Activated T-helper 2 cell treated with anti-CD3 and anti-CD28 coated beads, Interferon-gamma antibody, Interleukin-2, Interleukin-4, amounts not matched to agents 10 μg/mL and 5 μg/mL and 100 μg/mL, durations not matched to agents 14 hours and 24 hours and 36 hours (primary cell): Measurements from ENCODE around the gene PSMA7. TPM values are rescaled to one million over a fixed set of nuclear protein-coding genes. Genes with fewer than 3 reads are reported as not detected.

Experiments
- DNase-seq: peaks from one replicate; pipeline ENCODE4 v3.0.0; 2021; ENCODE audit warnings: low spot score
- H3K27ac Mint-ChIP-seq: one replicate; pipeline ENCODE4 v1.8.0; 2021; ENCODE audit warnings: mixed read lengths
- H3K27me3 Mint-ChIP-seq: one replicate; pipeline ENCODE4 v1.8.0; 2021; ENCODE audit warnings: low read depth, mixed read lengths
- H3K36me3 Mint-ChIP-seq: one replicate; pipeline ENCODE4 v1.8.0; 2021; ENCODE audit warnings: low read depth, mixed read lengths
- H3K4me1 Mint-ChIP-seq: one replicate; pipeline ENCODE4 v1.8.0; 2021; ENCODE audit warnings: low read depth, mixed read lengths
- H3K4me3 Mint-ChIP-seq: one replicate; pipeline ENCODE4 v1.8.0; 2021; ENCODE audit warnings: low read depth, mild to moderate bottlenecking, moderate library complexity, mixed read lengths
- H3K9me3 Mint-ChIP-seq: one replicate; pipeline ENCODE4 v1.8.0; 2021; ENCODE audit warnings: mixed read lengths
- intact Hi-C: fragments of 100-400 bp; cut with micrococcal nuclease; formaldehyde crosslinking; loops from one replicate; pipeline ENCODE4 v1.15.1; 2023
- total RNA-seq: library from RNA; stranded (reverse); gene quantifications from 2 replicates; pipeline ENCODE4 v1.2.3, GENCODE V29; 2022

Gene PSMA7
- 405 and 434 TPM in 2 replicates for total RNA-seq

DNA sequence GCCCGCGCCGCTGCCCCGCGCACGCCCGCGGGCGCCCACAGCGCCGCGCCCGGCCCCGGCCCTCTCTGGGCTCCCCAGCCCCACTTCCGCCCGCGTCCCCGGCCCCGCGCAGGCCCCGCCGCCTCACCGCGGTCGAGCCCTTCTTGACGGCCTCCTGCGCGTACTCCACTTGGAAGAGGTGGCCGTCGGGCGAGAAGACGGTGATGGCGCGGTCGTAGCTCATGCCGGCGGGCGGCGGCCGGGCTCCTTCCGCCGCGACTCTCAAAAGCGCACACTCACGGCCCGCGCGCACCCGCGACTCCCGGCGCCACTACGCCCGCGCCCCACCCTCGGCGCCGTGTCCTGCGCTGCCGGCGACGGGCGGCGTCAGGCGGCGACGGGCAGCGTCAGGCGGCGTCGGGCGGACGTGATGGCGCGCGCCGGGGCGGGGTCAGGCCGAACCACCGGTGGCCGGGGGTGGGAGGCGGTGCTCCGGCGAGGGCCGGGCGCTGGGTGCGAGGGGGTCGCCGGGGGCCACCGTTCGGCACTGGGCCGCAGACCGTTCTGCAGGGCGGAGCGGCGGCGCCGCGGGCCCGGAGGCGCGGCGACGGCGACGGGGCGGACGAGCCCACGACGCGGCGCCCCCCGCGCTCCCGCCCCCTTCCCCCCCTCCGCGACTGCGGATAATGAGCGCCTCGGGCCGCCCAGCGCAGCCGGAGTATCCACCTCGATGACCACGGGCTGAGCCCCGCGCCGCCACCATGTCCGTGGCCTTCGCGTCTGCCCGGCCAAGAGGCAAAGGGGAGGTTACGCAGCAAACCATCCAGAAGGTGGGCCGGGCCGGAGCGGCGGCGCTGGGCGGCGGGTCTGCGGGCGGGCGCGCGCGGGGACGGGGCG is at the start of gene PSMA7, which contains the start of gene SS18L1:
Gene PSMA7, minus strand, starts transcription at position 314 of the 876 bp plus-strand sequence. Its CDS starts 91 bp downstream, at position 223.
Gene SS18L1, plus strand, starts transcription at position 689 of the 876 bp plus-strand sequence. Its CDS starts 52 bp downstream, at position 741.
- Mint-ChIP-seq H3K36me3 (peaks cover 55% of the 10 kb centered on the region), H3K9me3 (no peaks in the 10 kb centered on the region), H3K4me1 (peaks cover 38% of the 10 kb centered on the region), H3K27ac (peak within 1 kb of the TSS; percentile 90), H3K4me3 (peak within 1 kb of the TSS; percentile 92), H3K27me3 (no peaks in the 10 kb centered on the region)
- intact Hi-C loops = loop anchor here (1.0 to 5.0 kb wide), 4 partner anchors 17 to 159 kb away; partner anchors contain the start of gene ADRM1
- DNase-seq = peak; percentile 84

DNA sequence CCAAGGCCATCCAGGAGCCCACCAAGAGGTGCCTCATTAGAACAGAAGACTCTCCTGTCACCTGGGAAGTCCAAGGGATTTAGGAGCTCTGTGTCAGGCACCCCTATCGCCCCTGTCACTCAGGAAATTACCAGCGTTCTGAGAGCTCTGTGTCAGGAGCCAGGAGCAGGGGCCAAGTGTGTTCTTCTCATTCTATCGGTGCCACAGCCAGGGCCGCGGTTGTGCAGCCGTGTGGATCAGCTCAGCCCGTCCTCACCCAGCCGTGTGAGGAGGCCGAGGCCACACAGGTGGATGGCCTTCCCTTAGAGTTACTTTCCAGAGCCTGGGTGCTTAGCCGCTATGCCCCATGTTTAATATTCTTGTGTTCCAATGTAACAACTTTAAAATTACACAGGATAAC is 49.4 kb upstream of the PSMA7 start:
- Mint-ChIP-seq H3K4me1 (peaks cover 1% of the 10 kb centered on the region), H3K27ac (no peak overlapping the region), H3K27me3 (no peaks in the 10 kb centered on the region)

DNA sequence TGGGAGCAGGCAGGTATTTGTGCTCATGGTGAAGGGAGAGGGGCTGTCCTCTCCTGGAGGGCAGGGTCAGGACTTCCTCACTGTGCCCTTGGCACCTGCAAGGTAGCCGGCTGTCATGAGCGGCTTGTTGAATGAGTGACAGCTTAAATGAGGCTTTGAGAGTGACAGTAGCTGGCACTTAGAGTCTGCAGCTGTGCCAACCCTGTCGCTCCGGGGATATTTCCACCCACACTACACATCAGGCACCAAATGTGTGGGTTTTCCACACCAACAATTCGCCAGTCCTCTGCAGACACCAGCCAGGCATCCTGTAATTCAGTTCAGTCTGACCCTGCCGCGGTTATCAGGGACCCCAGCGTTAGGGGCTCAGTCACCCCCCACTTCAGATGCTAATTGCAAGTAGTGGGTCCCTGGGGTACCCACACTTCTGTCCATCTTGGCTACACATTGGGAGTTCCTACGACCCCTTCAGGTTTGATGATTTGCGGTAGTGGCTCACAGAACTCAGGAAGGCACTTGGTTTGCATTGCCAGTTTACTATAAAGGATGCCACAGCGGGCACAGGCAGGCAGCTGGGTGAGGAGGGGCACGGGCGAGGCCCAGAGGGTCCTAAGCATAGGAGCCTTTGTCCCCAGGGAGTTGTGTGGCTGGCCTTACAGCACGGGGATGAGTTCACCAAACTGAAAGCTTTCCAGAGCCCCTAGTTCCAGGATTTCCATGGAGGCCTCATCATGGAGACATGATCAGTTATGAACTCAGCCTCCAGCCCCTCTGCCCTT is 48.8 kb upstream of the PSMA7 start:
- DNase-seq = no peak
- Mint-ChIP-seq H3K9me3 (no peaks in the 10 kb centered on the region), H3K27ac (no peak overlapping the region), H3K4me1 (peaks cover 6% of the 10 kb centered on the region), H3K27me3 (no peaks in the 10 kb centered on the region), H3K36me3 (peaks cover 26% of the 10 kb centered on the region), H3K4me3 (no peak overlapping the region)
- intact Hi-C loops = no loop called here

More for the DNA sequence above, 49.4 kb upstream of the PSMA7 start:
- no peak overlapping the region for H3K4me3 Mint-ChIP-seq
- H3K36me3 Mint-ChIP-seq = peaks cover 29% of the 10 kb centered on the region
- intact Hi-C loops = no loop called here
- no peak for DNase-seq
- H3K9me3 Mint-ChIP-seq = no peaks in the 10 kb centered on the region

DNA sequence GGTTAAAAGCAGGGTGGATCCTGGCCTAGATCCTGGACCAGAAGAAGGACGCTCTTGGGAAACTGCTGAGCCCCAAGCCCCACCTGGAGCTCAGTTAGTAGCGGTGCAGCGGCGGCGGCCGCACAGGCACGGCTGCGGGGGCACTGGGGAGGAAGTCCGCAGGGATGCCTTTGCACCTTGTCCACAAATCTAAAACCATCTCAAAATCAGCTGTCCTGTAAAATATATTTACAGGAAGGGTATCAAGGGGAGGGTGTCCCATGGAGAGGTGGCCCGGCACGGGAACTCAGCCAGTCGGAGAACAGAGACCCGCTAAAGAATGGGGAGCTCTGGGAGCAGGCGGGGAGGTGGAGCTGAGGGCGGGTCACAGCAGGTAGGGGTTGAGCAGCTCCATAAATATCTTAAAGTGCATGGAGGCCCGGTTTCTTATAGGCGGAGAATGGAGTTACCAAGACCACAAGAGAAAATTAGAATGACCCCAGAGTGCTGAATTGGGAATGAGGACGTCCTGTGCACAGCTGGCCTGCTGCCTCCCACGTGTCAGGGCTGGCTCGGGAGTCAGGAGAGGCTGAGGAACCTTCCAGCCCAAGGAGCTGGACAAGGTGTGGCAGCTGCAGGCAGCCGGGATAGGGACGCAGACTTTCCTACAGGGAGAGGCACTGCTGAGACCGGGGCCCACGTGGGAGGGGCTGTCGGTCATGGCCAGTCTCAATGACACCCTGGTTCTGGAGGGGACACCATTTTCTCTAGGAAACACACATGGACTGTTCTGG is 47.6 kb upstream of the PSMA7 start:
- Mint-ChIP-seq H3K4me1 (peaks cover 9% of the 10 kb centered on the region), H3K36me3 (peaks cover 25% of the 10 kb centered on the region), H3K4me3 (no peak overlapping the region), H3K27ac (no peak overlapping the region), H3K27me3 (no peaks in the 10 kb centered on the region), H3K9me3 (no peaks in the 10 kb centered on the region)
- no peak for DNase-seq
- intact Hi-C loops = no loop called here

DNA sequence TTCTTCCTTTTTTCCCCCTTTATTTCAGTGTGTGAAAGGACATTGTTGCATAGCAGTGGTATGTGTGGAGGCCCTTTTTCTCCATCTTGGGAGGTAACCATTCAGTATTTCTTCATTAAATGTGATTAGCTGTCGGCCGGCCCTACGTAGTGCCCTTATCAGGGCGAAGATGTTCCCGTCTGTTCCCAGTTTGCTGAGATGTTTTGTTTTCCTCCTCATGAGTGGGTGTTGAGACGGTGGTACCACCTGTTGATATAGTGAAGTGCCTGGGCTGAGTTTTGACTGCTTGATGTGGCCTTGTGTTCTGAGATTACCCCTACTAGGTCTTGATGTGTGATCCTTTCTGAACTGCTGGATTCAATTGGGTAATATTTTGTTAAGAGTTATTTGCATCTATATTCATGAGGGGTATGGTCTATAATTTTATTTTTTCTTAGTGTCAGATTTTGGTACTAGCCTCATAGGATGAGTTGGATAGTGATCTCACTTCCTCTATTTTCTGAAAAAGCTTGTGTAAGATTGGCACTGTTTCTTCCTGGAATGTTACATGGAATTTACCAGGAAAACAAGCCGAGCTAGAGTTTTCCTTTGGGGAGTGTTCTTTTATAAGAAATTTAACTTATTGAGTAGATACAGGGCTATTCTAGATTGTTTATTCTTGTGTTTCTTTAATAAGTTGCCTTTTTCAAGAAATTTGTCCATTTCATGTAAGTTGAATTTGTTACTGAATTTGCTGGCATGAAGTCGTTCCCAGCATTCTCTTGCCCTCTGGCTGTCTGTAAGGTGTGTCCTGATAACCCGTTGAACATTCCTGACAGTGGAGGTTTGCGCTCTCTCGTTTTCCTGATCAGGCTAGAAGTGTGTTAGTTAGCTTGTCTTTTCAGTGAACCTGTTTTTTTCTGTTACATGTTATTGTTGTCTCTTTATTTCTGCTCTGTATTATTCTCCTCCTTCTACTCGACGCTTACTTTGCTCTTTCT is 44.0 kb upstream of the PSMA7 start:
- intact Hi-C loops = no loop called here
- no peak for DNase-seq
- Mint-ChIP-seq H3K36me3 (peaks cover 14% of the 10 kb centered on the region), H3K4me1 (peaks cover 19% of the 10 kb centered on the region), H3K4me3 (no peak overlapping the region), H3K9me3 (no peaks in the 10 kb centered on the region), H3K27ac (peak overlapping the region; percentile 6), H3K27me3 (no peaks in the 10 kb centered on the region)

DNA sequence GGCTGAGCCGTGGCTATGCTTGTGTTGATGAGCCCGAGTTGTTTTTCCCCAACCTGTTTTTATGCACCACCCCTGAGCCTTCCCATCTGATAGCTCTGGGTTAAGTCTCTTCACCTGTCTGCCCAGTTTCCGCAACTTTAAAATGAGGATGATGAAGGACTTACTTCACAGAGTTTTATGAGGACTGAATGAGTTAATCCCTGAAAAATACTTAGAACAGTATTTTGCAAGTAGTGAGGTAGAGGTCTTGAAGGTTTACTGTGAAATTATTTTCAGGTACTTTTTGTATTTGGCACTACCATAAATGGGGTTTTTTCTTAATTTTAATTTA is 42.9 kb upstream of the PSMA7 start:
- H3K36me3 Mint-ChIP-seq = peaks cover 20% of the 10 kb centered on the region
- H3K9me3 Mint-ChIP-seq = no peaks in the 10 kb centered on the region
- intact Hi-C loops = no loop called here
- no peaks in the 10 kb centered on the region for H3K27me3 Mint-ChIP-seq
- H3K4me3 Mint-ChIP-seq = peak overlapping the region; percentile 13
- H3K27ac Mint-ChIP-seq = no peak overlapping the region
- no peak for DNase-seq
- peaks cover 24% of the 10 kb centered on the region for H3K4me1 Mint-ChIP-seq

DNA sequence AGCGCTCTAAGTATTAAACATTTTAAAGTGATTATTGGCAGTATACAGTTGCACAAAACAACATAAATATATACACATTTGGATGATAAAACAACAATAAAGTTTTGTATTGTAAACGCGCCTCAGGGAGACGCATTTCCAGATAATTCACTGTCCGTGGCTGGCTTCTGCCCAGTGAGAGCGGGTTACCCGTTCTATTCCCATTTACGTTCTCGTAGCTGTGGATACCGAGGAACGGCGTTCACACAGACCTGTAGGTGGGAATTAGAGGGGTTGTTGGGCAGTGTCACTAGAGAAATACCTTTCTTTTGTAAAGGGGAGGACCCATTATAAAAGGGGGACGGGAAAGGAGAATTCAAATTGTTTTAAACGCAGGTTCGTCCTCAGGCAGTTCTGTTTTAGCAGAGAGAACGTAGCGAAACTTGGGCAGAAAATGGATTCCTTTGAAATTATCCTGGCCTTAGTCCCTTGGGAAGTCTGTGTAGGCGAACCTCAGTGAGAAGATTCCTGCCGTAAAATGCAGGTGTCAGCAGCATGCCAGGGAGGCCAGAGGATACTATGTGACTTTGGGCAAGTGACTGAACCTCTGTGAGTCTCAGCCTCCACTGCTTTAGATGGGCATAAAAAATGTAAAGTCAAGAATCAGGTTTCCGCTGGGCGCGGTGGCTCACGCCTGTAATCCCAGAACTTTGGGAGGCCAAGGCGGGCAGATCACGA is 40.4 kb upstream of the PSMA7 start:
- Mint-ChIP-seq H3K27me3 (no peaks in the 10 kb centered on the region), H3K9me3 (no peaks in the 10 kb centered on the region), H3K27ac (peak overlapping the region; percentile 85), H3K36me3 (peaks cover 14% of the 10 kb centered on the region), H3K4me1 (peaks cover 24% of the 10 kb centered on the region), H3K4me3 (peak overlapping the region; percentile 91)
- intact Hi-C loops = loop anchor here (2.0 kb wide), 2 partner anchors 55 to 61 kb away; partner anchors contain the start of genes LSM14B and OSBPL2
- DNase-seq = no peak

DNA sequence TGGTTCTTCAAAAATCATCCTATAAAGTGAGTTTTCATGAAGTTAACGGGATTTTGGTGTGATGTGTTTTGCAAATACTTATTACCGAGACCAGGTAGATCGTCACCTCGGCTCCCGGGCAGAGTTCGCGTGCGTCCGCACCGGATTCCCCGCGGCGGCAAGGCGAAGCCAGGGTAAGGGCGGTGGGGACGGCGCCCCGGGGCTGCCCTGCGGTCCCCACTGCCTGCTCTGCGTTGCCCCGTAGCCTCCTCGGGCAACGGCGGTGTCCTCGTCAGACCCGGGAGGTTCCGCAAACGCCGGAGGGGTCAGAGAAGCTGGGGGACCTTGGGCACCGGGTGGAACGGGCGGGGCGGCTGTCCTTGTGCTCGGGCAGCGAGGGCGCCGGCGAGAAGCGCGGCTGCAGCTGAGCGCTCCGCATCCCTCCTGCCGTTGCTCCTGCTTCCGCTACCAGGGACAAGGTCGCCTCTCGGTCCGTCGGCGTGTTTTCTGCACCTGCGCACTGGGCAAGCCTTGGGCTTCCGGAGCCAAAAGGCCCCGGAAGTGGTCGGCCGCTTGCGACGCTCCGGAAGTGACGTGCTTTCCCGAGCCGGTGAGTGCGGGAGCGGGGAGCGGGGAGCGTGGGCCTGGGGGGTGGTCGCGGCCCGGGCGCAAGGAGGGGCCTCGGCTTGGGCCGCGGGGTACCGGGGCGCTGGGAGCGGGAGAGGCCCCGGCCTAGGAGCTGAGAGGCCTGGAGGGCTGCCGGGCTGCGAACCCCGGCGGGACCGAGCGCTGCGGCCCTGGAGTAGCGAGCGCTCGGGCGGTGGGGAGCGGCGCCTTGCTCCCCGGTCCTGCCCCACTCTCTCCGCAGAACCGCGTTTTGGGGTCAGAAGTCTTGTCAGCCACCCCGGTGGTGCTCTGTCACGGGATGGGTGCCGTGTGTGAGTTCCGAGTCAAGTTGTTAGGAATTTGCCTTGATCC is 39.6 kb upstream of the PSMA7 start, which contains the start of gene MTG2:
Gene MTG2, plus strand, starts transcription at position 560 of the 957 bp plus-strand sequence. CDS start 10,393 bp downstream, outside the sequence.
- H3K9me3 Mint-ChIP-seq = no peaks in the 10 kb centered on the region
- peak within 1 kb of the TSS; percentile 91 for H3K4me3 Mint-ChIP-seq
- H3K27me3 Mint-ChIP-seq = no peaks in the 10 kb centered on the region
- peaks cover 24% of the 10 kb centered on the region for H3K4me1 Mint-ChIP-seq
- H3K27ac Mint-ChIP-seq = peak within 1 kb of the TSS; percentile 89
- peak; percentile 93 for DNase-seq
- intact Hi-C loops = loop anchor here (1.0 to 2.0 kb wide), 3 partner anchors 41 to 60 kb away; partner anchors contain the start of genes LSM14B and OSBPL2
- peaks cover 14% of the 10 kb centered on the region for H3K36me3 Mint-ChIP-seq

DNA sequence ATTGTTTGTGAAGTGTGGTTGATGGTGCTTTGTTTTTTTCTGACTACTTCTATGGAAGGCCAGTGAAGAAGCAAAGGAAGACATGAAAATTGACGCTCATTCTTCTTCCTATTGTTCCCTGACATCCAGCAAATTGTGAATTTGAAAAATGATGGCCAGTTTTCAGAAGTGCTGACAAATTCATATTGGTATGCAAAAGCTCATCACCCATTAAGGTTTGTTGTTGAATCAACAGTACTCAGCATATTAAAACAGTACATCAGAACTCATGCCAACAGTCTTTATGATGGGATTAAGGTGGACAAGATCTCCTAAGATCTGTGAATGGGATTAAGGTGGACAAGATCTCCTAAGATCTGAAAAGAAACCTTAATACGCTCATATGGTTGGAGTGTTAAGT is 38.6 kb upstream of the PSMA7 start:
- no peaks in the 10 kb centered on the region for H3K27me3 Mint-ChIP-seq
- intact Hi-C loops = loop anchor here (1.0 to 2.0 kb wide), 3 partner anchors 41 to 59 kb away; partner anchors contain the start of genes LSM14B and OSBPL2
- peaks cover 14% of the 10 kb centered on the region for H3K36me3 Mint-ChIP-seq
- no peaks in the 10 kb centered on the region for H3K9me3 Mint-ChIP-seq
- H3K4me1 Mint-ChIP-seq = peaks cover 17% of the 10 kb centered on the region
- no peak for DNase-seq
- H3K4me3 Mint-ChIP-seq = peak overlapping the region; percentile 91
- H3K27ac Mint-ChIP-seq = peak overlapping the region; percentile 89

DNA sequence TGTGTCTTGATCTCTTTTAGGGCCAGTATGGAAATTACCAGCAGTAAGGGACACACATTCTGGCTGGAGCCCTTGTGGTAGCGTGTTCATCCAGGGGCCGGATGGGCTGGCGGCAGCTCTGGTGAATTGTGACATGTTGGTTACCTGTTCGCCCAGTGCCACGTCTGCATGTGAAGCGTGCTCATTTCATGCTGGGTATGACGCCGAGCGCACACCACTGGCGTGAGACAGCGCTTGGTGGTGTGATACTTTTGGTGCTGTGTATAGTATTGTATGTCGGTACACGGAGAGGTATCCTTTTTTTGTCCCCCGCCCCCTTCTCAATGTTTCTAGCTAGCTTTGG is 35.9 kb upstream of the PSMA7 start:
- Mint-ChIP-seq H3K4me1 (peaks cover 11% of the 10 kb centered on the region), H3K9me3 (no peaks in the 10 kb centered on the region), H3K4me3 (no peak overlapping the region), H3K27ac (no peak overlapping the region), H3K27me3 (no peaks in the 10 kb centered on the region), H3K36me3 (peaks cover 20% of the 10 kb centered on the region)
- no peak for DNase-seq
- intact Hi-C loops = no loop called here
